RWPE1 (cell line): ENCODE data around the gene PSMC3.

Experiments
- CTCF ChIA-PET: fragments of 350-600 bp; sonication (Branson Sonifier 250); formaldehyde crosslinking; extraction: SDS; loops from one replicate; lab custom pipeline; 2021; lab: Yijun Ruan, JAX
- POLR2A ChIA-PET: fragments of 400-600 bp; formaldehyde crosslinking; extraction: SDS; loops from one replicate; lab custom pipeline; 2020; ENCODE audit warnings: antibody characterized with exemption; ENCODE audit not compliant: low non-redundant PET; lab: Yijun Ruan, JAX
- DNase-seq: peaks from one replicate; pipeline ENCODE4 v3.0.0; 2012; ENCODE audit warnings: low spot score
- H3K27ac ChIP-seq: fragments of 450-650 bp; 2 replicates; pipeline ENCODE4 v1.5.1; 2017
- TF ChIP-seq, protein P1 (sequence below): fragments of 450-650 bp; conservative IDR thresholded peaks from 2 replicates; pipeline ENCODE4 v1.5.1; 2017; ENCODE audit warnings: low read depth, mild to moderate bottlenecking

Gene PSMC3

DNA sequence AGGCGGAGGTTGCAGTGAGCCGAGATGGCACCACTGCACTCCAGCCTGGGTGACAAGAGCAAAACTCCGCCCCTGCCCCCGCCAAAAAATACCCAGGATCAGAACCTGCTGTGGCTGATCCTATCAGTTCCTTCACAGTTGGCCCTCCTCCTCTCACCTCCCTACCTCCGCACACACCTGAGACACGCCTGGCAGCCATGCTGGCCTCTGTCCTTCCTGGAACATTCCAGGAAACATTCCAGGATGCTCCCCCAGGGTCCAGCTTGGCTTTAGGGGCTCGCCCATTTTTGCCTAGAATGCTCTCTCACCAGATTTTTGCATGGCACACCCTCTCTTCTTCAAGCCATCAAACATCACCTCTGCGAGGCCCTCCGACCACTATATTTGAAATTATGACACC, 20.6 kb upstream of the PSMC3 start:
- CTCF ChIA-PET = no interaction called here
- DNase-seq = no peak
- TF ChIP-seq, protein P1, sequence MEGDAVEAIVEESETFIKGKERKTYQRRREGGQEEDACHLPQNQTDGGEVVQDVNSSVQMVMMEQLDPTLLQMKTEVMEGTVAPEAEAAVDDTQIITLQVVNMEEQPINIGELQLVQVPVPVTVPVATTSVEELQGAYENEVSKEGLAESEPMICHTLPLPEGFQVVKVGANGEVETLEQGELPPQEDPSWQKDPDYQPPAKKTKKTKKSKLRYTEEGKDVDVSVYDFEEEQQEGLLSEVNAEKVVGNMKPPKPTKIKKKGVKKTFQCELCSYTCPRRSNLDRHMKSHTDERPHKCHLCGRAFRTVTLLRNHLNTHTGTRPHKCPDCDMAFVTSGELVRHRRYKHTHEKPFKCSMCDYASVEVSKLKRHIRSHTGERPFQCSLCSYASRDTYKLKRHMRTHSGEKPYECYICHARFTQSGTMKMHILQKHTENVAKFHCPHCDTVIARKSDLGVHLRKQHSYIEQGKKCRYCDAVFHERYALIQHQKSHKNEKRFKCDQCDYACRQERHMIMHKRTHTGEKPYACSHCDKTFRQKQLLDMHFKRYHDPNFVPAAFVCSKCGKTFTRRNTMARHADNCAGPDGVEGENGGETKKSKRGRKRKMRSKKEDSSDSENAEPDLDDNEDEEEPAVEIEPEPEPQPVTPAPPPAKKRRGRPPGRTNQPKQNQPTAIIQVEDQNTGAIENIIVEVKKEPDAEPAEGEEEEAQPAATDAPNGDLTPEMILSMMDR = no peak
- H3K27ac ChIP-seq = no peak overlapping the region
- POLR2A ChIA-PET = no interaction called here

DNA sequence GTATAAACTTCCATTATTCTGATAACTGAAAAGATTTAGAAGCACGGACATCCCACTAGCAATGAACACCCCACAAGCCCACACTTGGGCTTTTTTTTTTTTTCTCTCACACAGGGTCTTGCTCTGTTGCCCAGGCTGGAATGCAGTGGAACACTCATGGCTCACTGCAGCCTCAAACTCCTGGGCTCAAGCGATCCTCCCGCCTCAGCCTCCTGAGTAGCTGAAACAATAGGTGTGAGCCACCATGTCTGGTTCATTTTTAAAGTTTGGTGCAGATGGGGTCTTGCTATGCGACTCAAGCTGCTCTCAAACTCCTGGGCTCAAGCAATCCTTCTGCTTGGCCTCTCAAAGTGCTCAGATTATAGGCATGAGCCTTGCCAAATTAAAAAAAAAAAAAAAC, 19.6 kb upstream of the PSMC3 start:
- no peak for DNase-seq
- no peak overlapping the region for H3K27ac ChIP-seq
- POLR2A ChIA-PET = no interaction called here
- TF ChIP-seq, protein P1 = no peak
- CTCF ChIA-PET = interaction anchor here (0.6 to 0.7 kb wide), 4 partner anchors 9 to 1617 kb away, joined by 3 to 4 read pairs (median 4); no protein-coding TSS in a partner anchor

DNA sequence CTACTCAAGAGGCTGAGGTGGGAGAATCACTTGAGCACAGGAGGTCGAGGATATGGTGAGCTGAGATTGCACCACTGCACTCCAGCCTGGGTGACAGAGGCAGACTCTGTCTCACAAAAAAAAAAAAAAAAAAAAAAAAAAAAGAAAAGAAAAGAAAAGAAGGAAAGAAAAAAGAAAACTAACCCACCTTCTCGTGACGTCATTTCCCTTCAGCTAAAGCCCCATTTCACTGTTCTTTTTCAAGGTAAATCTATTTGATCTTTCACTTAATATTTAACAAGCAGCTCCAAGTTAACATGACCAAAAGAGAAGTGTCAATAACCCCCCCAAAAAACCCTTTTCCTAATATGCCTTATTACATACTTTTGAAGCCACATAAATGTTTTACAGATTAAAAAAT, 17.6 kb upstream of the PSMC3 start:
- CTCF ChIA-PET = interaction anchor here (0.8 kb wide), 1 partner anchor 9 kb away, joined by 3 read pairs; no protein-coding TSS in a partner anchor
- POLR2A ChIA-PET = no interaction called here
- TF ChIP-seq, protein P1 = no peak
- no peak for DNase-seq
- H3K27ac ChIP-seq = no peak overlapping the region

DNA sequence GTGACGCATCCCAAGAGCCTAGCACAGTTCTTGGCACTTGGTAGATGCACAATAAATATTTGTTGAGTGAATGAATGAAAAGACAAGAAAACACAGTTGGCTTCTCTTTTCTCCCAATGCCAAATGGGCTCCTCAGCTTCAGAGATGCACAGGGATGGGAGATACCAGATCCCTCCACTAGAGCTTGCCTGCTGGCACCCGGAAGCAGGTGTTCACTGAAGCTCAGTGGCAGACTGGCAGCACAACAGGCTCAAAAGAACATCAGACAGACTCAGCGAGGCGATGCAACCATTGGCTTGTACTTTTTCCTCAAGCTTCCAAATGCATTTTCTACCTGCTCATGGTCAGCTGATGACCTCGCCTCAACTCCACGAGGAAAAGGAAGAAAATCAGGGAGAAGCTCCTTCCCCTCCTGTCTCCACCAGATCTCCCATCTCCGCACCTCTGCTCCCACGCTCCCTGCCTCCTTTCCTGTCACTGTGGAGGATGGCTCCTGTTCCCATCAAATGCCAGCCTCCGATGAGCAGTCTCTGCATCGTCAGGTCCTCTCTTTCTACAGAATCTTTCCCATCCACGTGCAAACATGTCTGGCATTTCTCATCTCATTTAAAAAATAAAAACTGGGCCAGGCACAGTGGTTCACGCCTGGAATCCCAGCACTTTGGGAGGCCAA, 16.9 kb upstream of the PSMC3 start:
- TF ChIP-seq, protein P1 = no peak
- DNase-seq = no peak
- H3K27ac ChIP-seq = no peak overlapping the region
- ChIA-PET CTCF (interaction anchor here (0.8 kb wide), 2 partner anchors 10 to 475 kb away, joined by 3 read pairs; no protein-coding TSS in a partner anchor), POLR2A (interaction anchor here (0.9 kb wide), 1 partner anchor 12 kb away, joined by 4 read pairs; no protein-coding TSS in a partner anchor)

DNA sequence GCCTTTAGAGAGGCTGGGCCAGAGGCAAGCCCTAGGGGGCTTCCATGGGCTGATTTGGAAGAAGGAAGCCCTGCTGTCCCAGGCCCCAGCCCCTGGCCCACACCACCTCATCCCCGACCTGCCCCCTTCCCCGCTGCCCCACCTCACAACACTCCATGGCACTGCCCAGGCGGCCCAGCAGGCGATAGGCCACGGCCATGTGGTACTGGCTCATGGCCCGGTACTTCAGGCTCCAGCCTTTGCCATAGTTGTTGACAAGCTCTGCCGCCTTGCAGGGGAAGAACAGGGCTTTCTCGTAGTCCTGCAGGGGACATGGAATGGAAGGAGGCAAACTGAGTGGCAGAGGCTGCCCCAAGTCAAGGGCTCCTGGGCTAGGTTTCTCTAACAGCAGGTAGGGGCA, 16.3 kb upstream of the PSMC3 start:
- POLR2A ChIA-PET = interaction anchor here (0.9 kb wide), 1 partner anchor 12 kb away, joined by 4 read pairs; no protein-coding TSS in a partner anchor
- no peak for DNase-seq
- H3K27ac ChIP-seq = no peak overlapping the region
- TF ChIP-seq, protein P1 = no peak
- CTCF ChIA-PET = interaction anchor here (0.8 kb wide), 1 partner anchor 475 kb away, joined by 3 read pairs; no protein-coding TSS in a partner anchor

DNA sequence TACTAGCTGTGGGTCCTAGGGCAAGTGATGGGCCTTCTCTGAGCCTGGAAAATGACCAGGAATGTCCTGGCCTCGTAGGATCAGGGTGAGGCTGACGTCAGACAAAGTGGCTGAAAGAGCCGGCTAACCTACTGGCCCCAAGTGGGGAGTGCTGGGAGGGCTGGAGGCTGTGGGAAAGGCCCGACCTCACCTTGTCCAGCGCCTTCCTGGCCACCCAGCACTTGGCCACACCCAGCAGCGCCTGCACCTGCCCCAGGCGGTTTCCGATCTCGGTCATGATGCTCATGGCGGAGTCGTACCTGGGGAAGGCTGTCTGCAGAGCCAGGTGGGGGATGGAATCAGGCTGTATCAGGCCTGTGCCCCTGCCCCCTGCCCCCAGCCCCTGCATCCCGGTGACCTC, 15.2 kb upstream of the PSMC3 start:
- DNase-seq = no peak
- CTCF ChIA-PET = interaction anchor here (0.6 kb wide), 1 partner anchor 132 kb away, joined by 5 read pairs; no protein-coding TSS in a partner anchor

More for the DNA sequence above, 15.2 kb upstream of the PSMC3 start:
- TF ChIP-seq, protein P1 = no peak
- POLR2A ChIA-PET = no interaction called here
- H3K27ac ChIP-seq = no peak overlapping the region
